Testis (tissue), 2 donors: Measurements from ENCODE around the gene DCT.

Experiments
- POLR2A ChIP-seq: fragments of 450-650 bp; IDR thresholded peaks from one replicate; pipeline ENCODE4 v1.6.1; 2017; ENCODE audit warnings: antibody characterized with exemption, mild to moderate bottlenecking, moderate library complexity
- TF ChIP-seq, protein P1 (sequence below), 3 experiments: fragments of 450-650 bp in 2 of 3; fragments of 200-600 bp in 1 of 3; sonication (generic) in 1 of 3; IDR thresholded peaks; one replicate each; pipeline ENCODE4 v1.5.1; 2016 to 2019; ENCODE audit warnings: antibody characterized with exemption in 3 of 3, mild to moderate bottlenecking in 2 of 3, moderate library complexity in 1 of 3

DNA sequence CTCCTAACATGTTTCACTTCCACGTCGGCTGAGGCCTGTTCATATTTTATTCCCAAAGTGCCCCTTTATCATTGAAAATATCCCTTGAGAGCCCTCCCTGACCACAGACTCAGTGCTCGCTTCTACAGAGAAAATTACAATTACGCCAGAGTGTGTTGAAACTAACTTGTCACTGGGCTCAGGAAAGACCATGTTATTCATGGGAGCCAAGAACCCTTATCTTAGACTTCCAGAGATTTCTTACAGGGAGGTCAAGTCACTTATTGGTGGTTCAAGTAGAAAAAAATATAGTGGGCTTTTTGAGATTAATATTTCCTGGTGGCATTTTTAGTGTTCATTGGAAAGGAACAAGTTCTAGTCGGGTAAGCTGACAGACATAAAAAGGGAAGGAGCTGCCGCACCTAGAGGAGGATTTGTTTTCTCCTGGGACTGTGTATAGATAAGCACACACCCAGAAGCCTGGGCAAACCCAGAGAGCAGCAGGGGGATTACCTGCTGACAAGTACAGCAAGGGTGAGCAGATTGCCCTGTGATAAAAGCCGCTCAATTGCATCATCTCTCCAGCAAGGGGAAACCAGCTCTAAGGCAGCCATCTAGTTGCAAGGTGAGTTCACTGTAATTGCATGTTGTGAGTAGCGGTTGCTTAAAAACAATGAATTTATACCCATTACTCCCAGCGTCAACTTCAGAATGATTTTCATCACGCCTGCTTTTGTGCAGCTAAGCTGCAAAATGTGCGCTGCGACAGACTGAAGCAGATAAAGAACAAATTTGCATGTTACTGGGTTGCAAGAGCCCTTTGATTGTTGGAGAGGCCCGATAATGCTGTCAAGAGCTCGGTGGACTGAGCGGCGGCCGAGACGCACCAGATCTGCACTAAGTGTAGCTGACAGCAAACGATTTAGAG, 46.2 kb downstream of the DCT start:
- TF ChIP-seq, protein P1, sequence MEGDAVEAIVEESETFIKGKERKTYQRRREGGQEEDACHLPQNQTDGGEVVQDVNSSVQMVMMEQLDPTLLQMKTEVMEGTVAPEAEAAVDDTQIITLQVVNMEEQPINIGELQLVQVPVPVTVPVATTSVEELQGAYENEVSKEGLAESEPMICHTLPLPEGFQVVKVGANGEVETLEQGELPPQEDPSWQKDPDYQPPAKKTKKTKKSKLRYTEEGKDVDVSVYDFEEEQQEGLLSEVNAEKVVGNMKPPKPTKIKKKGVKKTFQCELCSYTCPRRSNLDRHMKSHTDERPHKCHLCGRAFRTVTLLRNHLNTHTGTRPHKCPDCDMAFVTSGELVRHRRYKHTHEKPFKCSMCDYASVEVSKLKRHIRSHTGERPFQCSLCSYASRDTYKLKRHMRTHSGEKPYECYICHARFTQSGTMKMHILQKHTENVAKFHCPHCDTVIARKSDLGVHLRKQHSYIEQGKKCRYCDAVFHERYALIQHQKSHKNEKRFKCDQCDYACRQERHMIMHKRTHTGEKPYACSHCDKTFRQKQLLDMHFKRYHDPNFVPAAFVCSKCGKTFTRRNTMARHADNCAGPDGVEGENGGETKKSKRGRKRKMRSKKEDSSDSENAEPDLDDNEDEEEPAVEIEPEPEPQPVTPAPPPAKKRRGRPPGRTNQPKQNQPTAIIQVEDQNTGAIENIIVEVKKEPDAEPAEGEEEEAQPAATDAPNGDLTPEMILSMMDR (IDR thresholded peaks at IDR 0.05), result no peak
- TF ChIP-seq POLR2A, result no peak
